ENCODE measurements around the gene TMC3. TPM values are rescaled to one million over a fixed set of nuclear protein-coding genes. Genes with fewer than 3 reads are reported as not detected.

TMC3 gene
- total and polyA plus RNA-seq, 2 of the 13 experiments (the other 11 are each of a cell fraction or from before 2014, with no cell fraction given) = not detected

DNA sequence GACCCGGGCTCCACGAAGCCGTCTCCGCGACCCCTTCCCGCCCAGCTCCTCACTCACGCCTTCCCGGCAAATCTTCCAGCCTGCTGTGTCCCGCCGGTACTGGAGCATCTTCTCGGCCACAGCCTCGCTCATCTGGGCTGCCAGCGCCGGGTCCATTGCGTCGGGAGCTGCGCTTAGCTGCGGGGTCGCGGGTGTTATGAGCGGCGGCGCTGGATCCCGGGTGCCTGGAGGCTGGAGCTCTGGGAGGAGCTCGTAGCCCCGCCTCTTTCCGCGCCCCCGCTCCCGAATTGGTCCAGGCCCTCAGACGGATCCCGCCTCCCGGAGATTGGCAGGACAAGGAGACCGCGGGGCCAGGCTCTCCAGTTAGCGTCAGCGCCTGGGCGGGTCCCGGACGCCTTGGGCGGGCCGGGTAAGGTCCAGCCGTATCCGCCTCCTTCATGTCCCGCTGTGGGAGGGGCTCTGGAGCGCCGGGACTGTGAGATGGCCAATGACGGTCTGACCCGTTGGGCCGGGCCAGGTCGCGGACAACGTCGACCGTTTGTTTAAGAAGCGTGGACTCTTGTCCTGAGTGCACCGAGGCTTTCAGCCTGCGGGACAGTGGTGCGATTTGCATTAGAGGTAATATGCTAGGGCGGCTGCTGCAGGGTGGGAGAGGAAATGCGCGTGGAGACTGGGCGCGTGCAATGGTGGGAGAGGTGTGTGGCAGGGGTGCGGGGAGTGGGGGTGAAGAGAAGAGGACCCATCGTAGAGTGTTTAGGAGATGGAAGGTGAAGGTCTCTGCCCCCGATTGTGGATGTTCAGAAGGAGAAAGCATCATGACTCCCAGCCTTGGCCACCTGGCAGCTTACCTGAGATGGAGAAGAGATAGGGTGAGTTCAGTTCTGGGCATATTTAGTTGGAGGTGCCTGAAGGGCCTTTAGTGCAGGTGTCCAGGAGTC is 49.8 kb downstream of the TMC3 start, which contains the start of gene STARD5 (continued):
- TF ChIP-seq, protein P1, sequence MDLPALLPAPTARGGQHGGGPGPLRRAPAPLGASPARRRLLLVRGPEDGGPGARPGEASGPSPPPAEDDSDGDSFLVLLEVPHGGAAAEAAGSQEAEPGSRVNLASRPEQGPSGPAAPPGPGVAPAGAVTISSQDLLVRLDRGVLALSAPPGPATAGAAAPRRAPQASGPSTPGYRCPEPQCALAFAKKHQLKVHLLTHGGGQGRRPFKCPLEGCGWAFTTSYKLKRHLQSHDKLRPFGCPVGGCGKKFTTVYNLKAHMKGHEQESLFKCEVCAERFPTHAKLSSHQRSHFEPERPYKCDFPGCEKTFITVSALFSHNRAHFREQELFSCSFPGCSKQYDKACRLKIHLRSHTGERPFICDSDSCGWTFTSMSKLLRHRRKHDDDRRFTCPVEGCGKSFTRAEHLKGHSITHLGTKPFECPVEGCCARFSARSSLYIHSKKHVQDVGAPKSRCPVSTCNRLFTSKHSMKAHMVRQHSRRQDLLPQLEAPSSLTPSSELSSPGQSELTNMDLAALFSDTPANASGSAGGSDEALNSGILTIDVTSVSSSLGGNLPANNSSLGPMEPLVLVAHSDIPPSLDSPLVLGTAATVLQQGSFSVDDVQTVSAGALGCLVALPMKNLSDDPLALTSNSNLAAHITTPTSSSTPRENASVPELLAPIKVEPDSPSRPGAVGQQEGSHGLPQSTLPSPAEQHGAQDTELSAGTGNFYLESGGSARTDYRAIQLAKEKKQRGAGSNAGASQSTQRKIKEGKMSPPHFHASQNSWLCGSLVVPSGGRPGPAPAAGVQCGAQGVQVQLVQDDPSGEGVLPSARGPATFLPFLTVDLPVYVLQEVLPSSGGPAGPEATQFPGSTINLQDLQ (CRISPR knock-in tag; IDR thresholded peaks at IDR 0.05) = no peak
- TF ChIP-seq, protein P2, sequence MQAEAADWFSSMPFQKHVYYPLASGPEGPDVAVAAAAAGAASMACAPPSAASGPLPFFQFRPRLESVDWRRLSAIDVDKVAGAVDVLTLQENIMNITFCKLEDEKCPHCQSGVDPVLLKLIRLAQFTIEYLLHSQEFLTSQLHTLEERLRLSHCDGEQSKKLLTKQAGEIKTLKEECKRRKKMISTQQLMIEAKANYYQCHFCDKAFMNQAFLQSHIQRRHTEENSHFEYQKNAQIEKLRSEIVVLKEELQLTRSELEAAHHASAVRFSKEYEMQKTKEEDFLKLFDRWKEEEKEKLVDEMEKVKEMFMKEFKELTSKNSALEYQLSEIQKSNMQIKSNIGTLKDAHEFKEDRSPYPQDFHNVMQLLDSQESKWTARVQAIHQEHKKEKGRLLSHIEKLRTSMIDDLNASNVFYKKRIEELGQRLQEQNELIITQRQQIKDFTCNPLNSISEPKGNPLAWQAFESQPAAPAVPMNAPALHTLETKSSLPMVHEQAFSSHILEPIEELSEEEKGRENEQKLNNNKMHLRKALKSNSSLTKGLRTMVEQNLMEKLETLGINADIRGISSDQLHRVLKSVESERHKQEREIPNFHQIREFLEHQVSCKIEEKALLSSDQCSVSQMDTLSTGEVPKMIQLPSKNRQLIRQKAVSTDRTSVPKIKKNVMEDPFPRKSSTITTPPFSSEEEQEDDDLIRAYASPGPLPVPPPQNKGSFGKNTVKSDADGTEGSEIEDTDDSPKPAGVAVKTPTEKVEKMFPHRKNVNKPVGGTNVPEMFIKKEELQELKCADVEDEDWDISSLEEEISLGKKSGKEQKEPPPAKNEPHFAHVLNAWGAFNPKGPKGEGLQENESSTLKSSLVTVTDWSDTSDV (CRISPR knock-in tag; IDR thresholded peaks at IDR 0.05) = no peak
- TF ChIP-seq ZNF335 (CRISPR knock-in tag; IDR thresholded peaks at IDR 0.05) = no peak
- TF ChIP-seq, protein P3, sequence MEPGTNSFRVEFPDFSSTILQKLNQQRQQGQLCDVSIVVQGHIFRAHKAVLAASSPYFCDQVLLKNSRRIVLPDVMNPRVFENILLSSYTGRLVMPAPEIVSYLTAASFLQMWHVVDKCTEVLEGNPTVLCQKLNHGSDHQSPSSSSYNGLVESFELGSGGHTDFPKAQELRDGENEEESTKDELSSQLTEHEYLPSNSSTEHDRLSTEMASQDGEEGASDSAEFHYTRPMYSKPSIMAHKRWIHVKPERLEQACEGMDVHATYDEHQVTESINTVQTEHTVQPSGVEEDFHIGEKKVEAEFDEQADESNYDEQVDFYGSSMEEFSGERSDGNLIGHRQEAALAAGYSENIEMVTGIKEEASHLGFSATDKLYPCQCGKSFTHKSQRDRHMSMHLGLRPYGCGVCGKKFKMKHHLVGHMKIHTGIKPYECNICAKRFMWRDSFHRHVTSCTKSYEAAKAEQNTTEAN (CRISPR knock-in tag; conservative IDR thresholded peaks at IDR 0.05) = no peak
- no peak for TF ChIP-seq KMT2A (CRISPR knock-in tag; IDR thresholded peaks at IDR 0.05)
- TF ChIP-seq, protein P4, sequence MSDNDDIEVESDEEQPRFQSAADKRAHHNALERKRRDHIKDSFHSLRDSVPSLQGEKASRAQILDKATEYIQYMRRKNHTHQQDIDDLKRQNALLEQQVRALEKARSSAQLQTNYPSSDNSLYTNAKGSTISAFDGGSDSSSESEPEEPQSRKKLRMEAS (IDR thresholded peaks at IDR 0.05) = peak; percentile 61
- TF ChIP-seq RFX1 (IDR thresholded peaks at IDR 0.05) = no peak
- TF ChIP-seq TP53 (CRISPR knock-in tag; conservative IDR thresholded peaks at IDR 0.05) = no peak
- no peak for TF ChIP-seq SNAPC2 (CRISPR knock-in tag; IDR thresholded peaks at IDR 0.05)
- peak; percentile 75; the same call in 1 of the 2 replicates for TF ChIP-seq ZNF563 (CRISPR knock-in tag; IDR thresholded peaks at IDR 0.05)
- TF ChIP-seq CHCHD3 (CRISPR knock-in tag; IDR thresholded peaks at IDR 0.05) = no peak
- TF ChIP-seq ISL2 (CRISPR knock-in tag; IDR thresholded peaks at IDR 0.05) = 0 out of 2 replicates have a peak, but pooled peaks have one; percentile 17
- TF ChIP-seq SIN3A (IDR thresholded peaks at IDR 0.05; ENCODE audit: borderline replicate concordance, low read depth, low read length) = no peak
- TF ChIP-seq, protein P5, sequence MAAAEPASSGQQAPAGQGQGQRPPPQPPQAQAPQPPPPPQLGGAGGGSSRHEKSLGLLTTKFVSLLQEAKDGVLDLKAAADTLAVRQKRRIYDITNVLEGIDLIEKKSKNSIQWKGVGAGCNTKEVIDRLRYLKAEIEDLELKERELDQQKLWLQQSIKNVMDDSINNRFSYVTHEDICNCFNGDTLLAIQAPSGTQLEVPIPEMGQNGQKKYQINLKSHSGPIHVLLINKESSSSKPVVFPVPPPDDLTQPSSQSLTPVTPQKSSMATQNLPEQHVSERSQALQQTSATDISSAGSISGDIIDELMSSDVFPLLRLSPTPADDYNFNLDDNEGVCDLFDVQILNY (CRISPR knock-in tag; conservative IDR thresholded peaks at IDR 0.05) = no peak
- peak; percentile 32; the same call in 1 of the 2 replicates for TF ChIP-seq ZNF446 (CRISPR knock-in tag; IDR thresholded peaks at IDR 0.05)
- TF ChIP-seq SUZ12 (IDR thresholded peaks at IDR 0.05; ENCODE audit: low read depth, low read length) = no peak
- TF ChIP-seq RNF2 (conservative IDR thresholded peaks at IDR 0.05; ENCODE audit: low read depth) = peak; percentile 52; the same call in 1 of the 2 replicates
- TF ChIP-seq PAF1 (CRISPR knock-in tag; IDR thresholded peaks at IDR 0.05) = no peak
- peak; percentile 57; the same call in 1 of the 2 replicates for TF ChIP-seq KDM2A (CRISPR knock-in tag; IDR thresholded peaks at IDR 0.05; ENCODE audit: borderline replicate concordance, low read depth)
- TF ChIP-seq ZNF569 (CRISPR knock-in tag; IDR thresholded peaks at IDR 0.05; ENCODE audit: borderline replicate concordance) = no peak
- TF ChIP-seq SNAI1 (CRISPR knock-in tag; IDR thresholded peaks at IDR 0.05; ENCODE audit: borderline replicate concordance) = no peak; the same call in 1 of the 2 replicates

Data from HepG2 (cell line).